Common myeloid progenitor, CD34-positive (primary cell): ENCODE results near the gene TYRO3.

Experiments
- CTCF ChIA-PET: fragments of 350-600 bp; sonication (Branson Sonifier 250); formaldehyde crosslinking; loops from one replicate; lab custom pipeline; 2021; ENCODE audit warnings: antibody characterized with exemption; lab: Charles Lee
- POLR2A ChIA-PET: fragments of 350-600 bp; sonication (Branson Sonifier 250); formaldehyde crosslinking; loops from one replicate; lab custom pipeline; 2021; ENCODE audit warnings: antibody characterized with exemption; lab: Charles Lee
- DNase-seq, 3 donors: peaks; one replicate each; pipeline versions ENCODE4 v3.0.0 to v3.0.0-alpha.2; 2013
- H3K27ac ChIP-seq, 2 experiments: 1 replicate in 1 of 2; 2 replicates in 1 of 2; pipeline ENCODE4 v1.7.0; 2013; ENCODE audit warnings: inconsistent platforms in 2 of 2, low read length in 2 of 2, mild to moderate bottlenecking in 2 of 2, low read depth in 1 of 2, moderate library complexity in 1 of 2; ENCODE audit not compliant: severe bottlenecking in 2 of 2, insufficient read depth in 1 of 2, poor library complexity in 1 of 2
- H3K27me3 ChIP-seq, 5 experiments: replicated peaks in 2 of 5; 1 replicate in 3 of 5; 2 replicates in 2 of 5; pipeline versions ENCODE4 v1.6.1 to v1.7.0; 2013; ENCODE audit warnings: low read length in 4 of 5, mild to moderate bottlenecking in 2 of 5, moderate library complexity in 2 of 5, inconsistent platforms in 1 of 5; ENCODE audit not compliant: insufficient read depth in 5 of 5, control insufficient read depth in 4 of 5
- H3K36me3 ChIP-seq, 4 experiments: 1 replicate in 2 of 4; 2 replicates in 2 of 4; pipeline versions ENCODE4 v1.6.1 to v1.7.0; 2013; ENCODE audit warnings: low read length in 3 of 4, control low read depth in 1 of 4, mild to moderate bottlenecking in 1 of 4; ENCODE audit not compliant: control insufficient read depth in 4 of 4, insufficient read depth in 4 of 4
- H3K4me1 ChIP-seq, 4 experiments: 1 replicate in 3 of 4; 2 replicates in 1 of 4; pipeline versions ENCODE4 v1.6.1 to v1.7.1; 2013; ENCODE audit warnings: low read length in 3 of 4, mild to moderate bottlenecking in 3 of 4, control low read depth in 1 of 4, inconsistent platforms in 1 of 4, moderate library complexity in 1 of 4; ENCODE audit not compliant: control insufficient read depth in 4 of 4, insufficient read depth in 4 of 4; ENCODE audit errors: control extremely low read depth in 1 of 4
- H3K4me3 ChIP-seq, 7 experiments: 1 replicate in 4 of 7; 2 replicates in 3 of 7; pipeline versions ENCODE4 v1.5.1 to v1.7.0; 2013; ENCODE audit warnings: mild to moderate bottlenecking in 7 of 7, low read length in 6 of 7, moderate library complexity in 6 of 7, inconsistent platforms in 2 of 7, low read depth in 2 of 7, control low read depth in 1 of 7; ENCODE audit not compliant: insufficient read depth in 4 of 7, control insufficient read depth in 1 of 7; ENCODE audit errors: extremely low read depth in 1 of 7
- H3K9me3 ChIP-seq, 5 experiments: 1 replicate in 4 of 5; 2 replicates in 1 of 5; pipeline versions ENCODE4 v1.6.1 to v1.7.1; 2013; ENCODE audit warnings: low read length in 4 of 5, mild to moderate bottlenecking in 2 of 5, inconsistent platforms in 1 of 5, low read depth in 1 of 5, moderate library complexity in 1 of 5; ENCODE audit not compliant: control insufficient read depth in 4 of 5, insufficient read depth in 2 of 5; ENCODE audit errors: control extremely low read depth in 1 of 5
- WGBS: methylation state at CpG from one replicate; pipeline ENCODE4 v1.1.5; 2013; ENCODE audit not compliant: insufficient coverage; 5-methylcytosine and 5-hydroxymethylcytosine counted together

Gene TYRO3

DNA sequence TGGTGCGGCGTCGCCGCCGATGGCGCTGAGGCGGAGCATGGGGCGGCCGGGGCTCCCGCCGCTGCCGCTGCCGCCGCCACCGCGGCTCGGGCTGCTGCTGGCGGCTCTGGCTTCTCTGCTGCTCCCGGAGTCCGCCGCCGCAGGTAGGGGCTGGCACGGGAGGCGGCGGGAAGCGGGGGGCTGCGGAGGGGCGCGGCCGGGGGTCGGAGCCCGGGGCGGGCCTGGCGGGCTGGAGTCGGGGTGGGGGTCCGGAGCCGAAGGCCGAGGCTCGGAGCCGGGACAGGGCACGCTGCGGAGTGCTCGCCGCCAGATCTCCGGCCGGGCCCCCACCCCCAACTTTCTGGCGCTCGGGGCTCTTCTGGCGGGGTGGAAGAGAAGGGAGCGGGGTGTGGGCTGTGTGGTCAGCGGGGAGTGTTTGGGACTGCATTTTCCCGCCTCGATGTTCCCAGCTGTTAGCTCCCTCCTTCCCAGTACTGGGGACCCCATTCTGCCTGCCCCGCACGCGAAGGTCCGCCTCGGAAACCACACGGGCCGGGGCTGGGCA is 299 bp downstream of the TYRO3 start:
- Histone ChIP-seq H3K27ac (no peak overlapping the region), H3K4me3 (peak overlapping the region; percentile 3 to 75 (median 62)), H3K4me1 (peaks cover 4 to 37% (median 28%) of the 10 kb centered on the region in 4 experiments), H3K9me3 (no peaks in the 10 kb centered on the region), H3K36me3 (peaks cover 0 to 12% (median 0%) of the 10 kb centered on the region in 4 experiments), H3K27me3 (peaks cover 0 to 13% (median 4%) of the 10 kb centered on the region in 5 experiments)
- CTCF ChIA-PET: no interaction called here
- POLR2A ChIA-PET: interaction anchor here (0.8 kb wide), 1 partner anchor 58 kb away, joined by 3 read pairs; no protein-coding TSS in a partner anchor
- no peak for DNase-seq
- under 1% methylated on average over 41 of the region's 60 CpGs for WGBS

DNA sequence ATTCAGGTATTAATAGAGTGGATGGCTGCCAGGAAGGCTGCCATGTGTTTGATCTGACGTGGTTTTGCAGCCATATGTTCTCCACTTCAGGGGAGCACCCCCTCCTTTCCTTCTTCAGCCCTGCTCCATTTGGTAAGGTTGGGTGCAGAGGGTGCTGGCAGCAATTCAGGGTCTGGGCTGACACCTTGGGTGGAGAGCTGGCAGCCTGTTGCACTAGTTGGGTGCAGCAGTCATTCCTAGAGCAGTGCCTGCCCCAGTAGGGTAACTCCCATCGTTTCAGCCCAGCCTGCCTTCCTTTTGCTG is 1.5 kb downstream of the TYRO3 start:
- POLR2A ChIA-PET: interaction anchor here (0.6 kb wide), 1 partner anchor 16 kb away, joined by 3 read pairs; the partner anchor contains the start of gene RPAP1
- H3K27me3 ChIP-seq: peaks cover 0 to 13% (median 4%) of the 10 kb centered on the region in 5 experiments
- no peaks in the 10 kb centered on the region for H3K9me3 ChIP-seq
- H3K36me3 ChIP-seq: peaks cover 0 to 12% (median 0%) of the 10 kb centered on the region in 4 experiments
- 86% methylated on average over 1 of the region's 2 CpGs for WGBS
- H3K4me3 ChIP-seq: no peak overlapping the region
- no peak for DNase-seq
- CTCF ChIA-PET: interaction anchor here (1.1 to 1.2 kb wide), 2 partner anchors 10 to 16 kb away, joined by 3 read pairs; no protein-coding TSS in a partner anchor
- H3K27ac ChIP-seq: no peak overlapping the region
- H3K4me1 ChIP-seq: peaks cover 4 to 31% (median 24%) of the 10 kb centered on the region in 4 experiments

DNA sequence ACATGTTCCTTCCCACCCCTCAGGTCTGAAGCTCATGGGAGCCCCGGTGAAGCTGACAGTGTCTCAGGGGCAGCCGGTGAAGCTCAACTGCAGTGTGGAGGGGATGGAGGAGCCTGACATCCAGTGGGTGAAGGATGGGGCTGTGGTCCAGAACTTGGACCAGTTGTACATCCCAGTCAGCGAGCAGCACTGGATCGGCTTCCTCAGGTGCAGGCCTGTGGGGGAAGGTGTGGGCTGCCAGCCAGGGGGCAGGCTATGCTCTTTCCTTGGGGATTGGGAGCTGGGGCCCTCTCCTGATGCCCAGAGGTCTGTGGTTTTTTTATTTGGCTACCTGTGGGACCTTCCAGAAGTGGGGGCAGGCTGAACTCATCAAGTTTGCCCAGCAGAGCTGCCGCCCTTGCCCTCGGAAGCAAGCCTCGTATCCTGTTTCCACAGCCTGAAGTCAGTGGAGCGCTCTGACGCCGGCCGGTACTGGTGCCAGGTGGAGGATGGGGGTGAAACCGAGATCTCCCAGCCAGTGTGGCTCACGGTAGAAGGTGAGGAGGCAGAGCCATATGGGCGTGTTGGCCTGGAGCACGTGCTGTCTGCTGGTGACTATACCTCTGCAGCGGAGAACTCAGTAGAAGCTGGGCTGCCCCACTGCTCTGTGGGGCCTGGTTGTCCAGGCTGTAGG is 2.2 kb downstream of the TYRO3 start:
- DNase-seq: no peak
- no peaks in the 10 kb centered on the region for H3K9me3 ChIP-seq
- 90% methylated on average over 14 of the region's 16 CpGs for WGBS
- ChIA-PET CTCF (interaction anchor here (1.0 to 1.2 kb wide), 4 partner anchors 9 to 42 kb away, joined by 3 to 4 read pairs (median 3); no protein-coding TSS in a partner anchor), POLR2A (interaction anchor here (0.6 kb wide), 1 partner anchor 17 kb away, joined by 3 read pairs; the partner anchor contains the start of gene RPAP1)
- H3K27ac ChIP-seq: no peak overlapping the region
- H3K4me3 ChIP-seq: no peak overlapping the region
- H3K27me3 ChIP-seq: peaks cover 0 to 13% (median 4%) of the 10 kb centered on the region in 5 experiments
- H3K36me3 ChIP-seq: peaks cover 0 to 14% (median 0%) of the 10 kb centered on the region in 4 experiments
- peaks cover 4 to 31% (median 23%) of the 10 kb centered on the region in 4 experiments for H3K4me1 ChIP-seq

- Histone ChIP-seq H3K27ac (no peak overlapping the region), H3K36me3 (peaks cover 0 to 14% (median 0%) of the 10 kb centered on the region in 4 experiments), H3K27me3 (peaks cover 0 to 13% (median 4%) of the 10 kb centered on the region in 5 experiments), H3K4me1 (peaks cover 4 to 27% (median 23%) of the 10 kb centered on the region in 4 experiments), H3K4me3 (no peak overlapping the region), H3K9me3 (no peaks in the 10 kb centered on the region)
- WGBS: 90% methylated on average over 2 of the region's 3 CpGs
- POLR2A ChIA-PET: no interaction called here
- CTCF ChIA-PET: interaction anchor here (1.0 to 1.2 kb wide), 4 partner anchors 10 to 42 kb away, joined by 3 to 4 read pairs (median 3); no protein-coding TSS in a partner anchor
- no peak for DNase-seq
These were observed 2.7 kb downstream of the TYRO3 start for GRCh38 chr15:41561777-41562145.

GRCh38 chr15:41562244-41562643 is 3.2 kb downstream of the TYRO3 start:
- peaks cover 4 to 26% (median 23%) of the 10 kb centered on the region in 4 experiments for H3K4me1 ChIP-seq
- no peak overlapping the region for H3K27ac ChIP-seq
- H3K9me3 ChIP-seq: no peaks in the 10 kb centered on the region
- 100% methylated on average over 2 of the region's 5 CpGs for WGBS
- no peak overlapping the region for H3K4me3 ChIP-seq
- DNase-seq: no peak
- peaks cover 0 to 13% (median 4%) of the 10 kb centered on the region in 5 experiments for H3K27me3 ChIP-seq
- POLR2A ChIA-PET: no interaction called here
- peaks cover 0 to 14% (median 0%) of the 10 kb centered on the region in 4 experiments for H3K36me3 ChIP-seq
- CTCF ChIA-PET: interaction anchor here (1.0 to 1.2 kb wide), 2 partner anchors 11 kb away, joined by 3 read pairs; no protein-coding TSS in a partner anchor

DNA sequence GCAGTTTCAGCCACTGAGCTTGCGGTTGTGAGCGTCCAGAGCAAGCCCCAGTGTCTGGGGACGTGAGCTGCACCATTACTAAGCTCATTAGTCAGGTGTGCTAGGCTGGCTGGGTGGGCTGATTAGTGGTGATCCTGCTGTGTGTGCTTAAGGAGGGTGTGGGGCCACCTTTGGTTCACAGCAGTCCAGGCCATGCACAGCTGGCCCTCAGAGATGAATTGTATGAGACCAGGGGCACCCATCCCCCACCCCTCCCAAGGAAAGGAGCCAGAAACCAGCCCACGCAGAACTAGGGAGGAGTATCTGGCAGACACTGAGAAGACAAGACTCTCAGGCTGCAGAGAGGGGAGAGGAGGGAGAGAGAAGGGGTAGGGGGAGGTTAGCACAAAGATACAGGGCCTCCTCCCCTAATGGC is 3.8 kb downstream of the TYRO3 start:
- Histone ChIP-seq H3K27ac (no peak overlapping the region), H3K27me3 (peaks cover 0 to 13% (median 4%) of the 10 kb centered on the region in 5 experiments), H3K9me3 (no peaks in the 10 kb centered on the region), H3K4me3 (no peak overlapping the region), H3K4me1 (peaks cover 4 to 23% (median 19%) of the 10 kb centered on the region in 4 experiments), H3K36me3 (peaks cover 0 to 14% (median 0%) of the 10 kb centered on the region in 4 experiments)
- CTCF ChIA-PET: interaction anchor here (0.8 to 1.2 kb wide), 2 partner anchors 10 to 70 kb away, joined by 3 read pairs; no protein-coding TSS in a partner anchor
- POLR2A ChIA-PET: no interaction called here
- DNase-seq: no peak
- WGBS: 100% methylated on average over 2 of the region's 4 CpGs
